ENCODE data around the gene ENPP5. TPM values are rescaled to one million over a fixed set of nuclear protein-coding genes. Genes with fewer than 3 reads are reported as not detected.
A peak's percentile ranks its signal among the peaks of the same experiment; 100 is the strongest.

ENPP5 gene
- total and polyA plus RNA-seq, 2 donors (not counting 1 experiment from before 2014, with no cell fraction given), result 0.13 to 1.0 TPM

DNA sequence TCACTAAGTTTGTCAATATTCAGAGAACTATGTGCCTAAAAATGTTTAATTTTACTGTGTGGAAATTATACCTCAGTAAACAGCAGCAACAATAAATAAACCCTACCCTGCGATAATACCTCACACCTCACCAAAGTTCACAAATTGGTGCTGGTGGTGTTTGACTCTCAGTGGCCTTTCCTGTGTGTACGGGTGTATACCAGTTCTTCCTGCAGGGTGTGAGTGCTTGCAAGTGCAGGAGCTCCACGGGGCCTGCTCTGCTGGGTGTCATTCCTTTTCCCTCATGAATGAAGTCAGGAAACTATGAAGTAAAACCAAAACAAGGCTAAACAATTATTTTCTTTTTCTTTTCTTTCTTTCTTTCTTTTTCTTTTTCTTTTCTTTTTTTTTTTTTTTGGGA is 4.1 kb upstream of the ENPP5 start:
- H2AFZ ChIP-seq (ENCODE audit: insufficient read depth, low read depth, low read length, poor library complexity, severe bottlenecking), result no peak overlapping the region
- no peaks in the 10 kb centered on the region for H3K36me3 ChIP-seq (replicated peaks in 1 of 2; ENCODE audit: control extremely low read depth in 1 of 2, control insufficient read depth in 1 of 2, extremely low read depth in 1 of 2, insufficient read depth in 2 of 2, low read length in 1 of 2)
- H3K9me3 ChIP-seq (ENCODE audit: control extremely low read depth in 1 of 3, control insufficient read depth in 2 of 3, insufficient read depth in 1 of 3, low read length in 2 of 3), result no peaks in the 10 kb centered on the region
- no peaks in the 10 kb centered on the region for H4K20me1 ChIP-seq (ENCODE audit: control insufficient read depth, insufficient read depth, low read length, poor library complexity, severe bottlenecking)
- peaks cover 16 to 17% of the 10 kb centered on the region in 2 donors for H3K4me1 ChIP-seq (ENCODE audit: control insufficient read depth in 2 of 2, insufficient read depth in 2 of 2, low read length in 2 of 2)
- H3K4me2 ChIP-seq (replicated peaks; ENCODE audit: low read depth, low read length, poor library complexity, severe bottlenecking), result no peak overlapping the region
- TF ChIP-seq EZH2 (IDR thresholded peaks at IDR 0.05; ENCODE audit: borderline replicate concordance, insufficient read depth, low read depth, low read length, poor library complexity, severe bottlenecking), result no peak
- TF ChIP-seq, protein P1, sequence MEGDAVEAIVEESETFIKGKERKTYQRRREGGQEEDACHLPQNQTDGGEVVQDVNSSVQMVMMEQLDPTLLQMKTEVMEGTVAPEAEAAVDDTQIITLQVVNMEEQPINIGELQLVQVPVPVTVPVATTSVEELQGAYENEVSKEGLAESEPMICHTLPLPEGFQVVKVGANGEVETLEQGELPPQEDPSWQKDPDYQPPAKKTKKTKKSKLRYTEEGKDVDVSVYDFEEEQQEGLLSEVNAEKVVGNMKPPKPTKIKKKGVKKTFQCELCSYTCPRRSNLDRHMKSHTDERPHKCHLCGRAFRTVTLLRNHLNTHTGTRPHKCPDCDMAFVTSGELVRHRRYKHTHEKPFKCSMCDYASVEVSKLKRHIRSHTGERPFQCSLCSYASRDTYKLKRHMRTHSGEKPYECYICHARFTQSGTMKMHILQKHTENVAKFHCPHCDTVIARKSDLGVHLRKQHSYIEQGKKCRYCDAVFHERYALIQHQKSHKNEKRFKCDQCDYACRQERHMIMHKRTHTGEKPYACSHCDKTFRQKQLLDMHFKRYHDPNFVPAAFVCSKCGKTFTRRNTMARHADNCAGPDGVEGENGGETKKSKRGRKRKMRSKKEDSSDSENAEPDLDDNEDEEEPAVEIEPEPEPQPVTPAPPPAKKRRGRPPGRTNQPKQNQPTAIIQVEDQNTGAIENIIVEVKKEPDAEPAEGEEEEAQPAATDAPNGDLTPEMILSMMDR (IDR thresholded peaks at IDR 0.05), result no peak
- peaks cover 0 to 17% (median 10%) of the 10 kb centered on the region in 4 experiments for H3K27me3 ChIP-seq (replicated peaks in 1 of 4; ENCODE audit: control extremely low read depth in 1 of 4, control insufficient read depth in 3 of 4, insufficient read depth in 4 of 4, low read length in 3 of 4)
- Mint-ChIP-seq H3K27me3 (peaks cover 17% of the 10 kb centered on the region), H3K9me3 (ENCODE audit: insufficient read depth) (no peaks in the 10 kb centered on the region), H3K27ac (no peak overlapping the region), H3K4me3 (no peak overlapping the region), H3K4me1 (peaks cover 19% of the 10 kb centered on the region)
- POLR2A ChIA-PET, result no interaction called here
- intact Hi-C loops (cut with micrococcal nuclease), result no loop called here
- no peak overlapping the region for H3K27ac ChIP-seq (ENCODE audit: low read length in 2 of 2)
- H3K4me3 ChIP-seq (ENCODE audit: control extremely low read depth in 1 of 5, extremely low read depth in 1 of 5, insufficient read depth in 1 of 5, low read depth in 2 of 5, low read length in 4 of 5), result no peak overlapping the region
- CTCF ChIA-PET, result no interaction called here
- H3K79me2 ChIP-seq (ENCODE audit: control insufficient read depth, insufficient read depth, low read length), result no peaks in the 10 kb centered on the region
- DNase-seq (no peak), ATAC-seq (ENCODE audit: low read depth) (no peak)
- WGBS (ENCODE audit: insufficient coverage), result no CpG with 5 or more reads among the region's 3 CpGs
- no peak overlapping the region for H3K9ac ChIP-seq (ENCODE audit: low read length)

DNA sequence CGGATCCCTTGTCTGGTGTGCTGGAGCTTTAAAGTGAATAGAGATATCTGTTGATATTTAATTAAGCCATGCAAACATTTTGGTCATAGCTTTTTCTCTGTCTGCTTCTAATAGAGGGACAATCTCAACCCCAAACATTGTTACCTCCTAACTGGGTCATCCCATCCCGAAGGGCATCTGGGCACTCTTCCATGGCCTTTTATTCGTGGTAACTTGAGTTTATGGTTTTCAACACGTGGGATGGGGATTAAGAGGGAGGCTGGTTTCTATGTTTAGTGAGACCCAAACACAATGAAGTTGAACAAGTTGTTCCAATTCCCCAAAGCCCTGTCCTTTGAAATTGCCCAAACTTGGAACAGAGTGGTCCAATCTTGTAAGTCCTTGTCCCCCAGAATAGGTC is 1.4 kb upstream of the ENPP5 start:
- no peaks in the 10 kb centered on the region for H3K9me3 Mint-ChIP-seq (ENCODE audit: insufficient read depth)
- H3K36me3 ChIP-seq (replicated peaks in 1 of 2; ENCODE audit: control extremely low read depth in 1 of 2, control insufficient read depth in 1 of 2, extremely low read depth in 1 of 2, insufficient read depth in 2 of 2, low read length in 1 of 2), result no peaks in the 10 kb centered on the region
- TF ChIP-seq, protein P1 (IDR thresholded peaks at IDR 0.05), result no peak
- TF ChIP-seq EZH2 (IDR thresholded peaks at IDR 0.05; ENCODE audit: borderline replicate concordance, insufficient read depth, low read depth, low read length, poor library complexity, severe bottlenecking), result no peak
- ATAC-seq (ENCODE audit: low read depth), result no peak
- no peaks in the 10 kb centered on the region for H3K9me3 ChIP-seq (ENCODE audit: control extremely low read depth in 1 of 3, control insufficient read depth in 2 of 3, insufficient read depth in 1 of 3, low read length in 2 of 3)
- no CpG with 5 or more reads among the region's 4 CpGs for WGBS (ENCODE audit: insufficient coverage)
- peaks cover 11% of the 10 kb centered on the region for H3K27me3 Mint-ChIP-seq
- no peak overlapping the region for H3K27ac ChIP-seq (ENCODE audit: low read length in 2 of 2)
- no peaks in the 10 kb centered on the region for H3K79me2 ChIP-seq (ENCODE audit: control insufficient read depth, insufficient read depth, low read length)
- H3K4me2 ChIP-seq (replicated peaks; ENCODE audit: low read depth, low read length, poor library complexity, severe bottlenecking), result no peak overlapping the region
- DNase-seq, result no peak
- intact Hi-C loops (cut with micrococcal nuclease), result no loop called here
- H4K20me1 ChIP-seq (ENCODE audit: control insufficient read depth, insufficient read depth, low read length, poor library complexity, severe bottlenecking), result no peaks in the 10 kb centered on the region
- peaks cover 20% of the 10 kb centered on the region for H3K4me1 Mint-ChIP-seq
- ChIA-PET POLR2A (no interaction called here), CTCF (no interaction called here)
- H3K9ac ChIP-seq (ENCODE audit: low read length), result no peak overlapping the region
- peak overlapping the region; percentile 19 for H3K4me3 Mint-ChIP-seq
- H3K27me3 ChIP-seq (replicated peaks in 1 of 4; ENCODE audit: control extremely low read depth in 1 of 4, control insufficient read depth in 3 of 4, insufficient read depth in 4 of 4, low read length in 3 of 4), result peaks cover 0 to 14% (median 8%) of the 10 kb centered on the region in 4 experiments
- no peak overlapping the region for H3K27ac Mint-ChIP-seq
- H3K4me1 ChIP-seq (ENCODE audit: control insufficient read depth in 2 of 2, insufficient read depth in 2 of 2, low read length in 2 of 2), result peaks cover 16 to 17% of the 10 kb centered on the region in 2 donors
- H3K4me3 ChIP-seq (ENCODE audit: control extremely low read depth in 1 of 5, extremely low read depth in 1 of 5, insufficient read depth in 1 of 5, low read depth in 2 of 5, low read length in 4 of 5), result no peak overlapping the region
- no peak overlapping the region for H2AFZ ChIP-seq (ENCODE audit: insufficient read depth, low read depth, low read length, poor library complexity, severe bottlenecking)

All from B cell (primary cell).